Mesenteric fat pad (tissue), 1 donor: ENCODE measurements around the gene IL33. TPM values are rescaled to one million over a fixed set of nuclear protein-coding genes. Genes with fewer than 3 reads are reported as not detected.

Experiments
- DNase-seq: peaks from one replicate; pipeline ENCODE4 v3.0.0-alpha.2; 2020; ENCODE audit warnings: low spot score
- total RNA-seq: library from RNA; stranded (reverse); fragmentation: NEBNext Ultra II Directional; extraction: Animal tissue kit (Norgen Biotek cat#: 25700); gene quantifications from one replicate; pipeline ENCODE4 v1.2.1, GENCODE V29; 2021
- donor health status: DM: yes; HTN: yes; CAD: no.

IL33 gene
- total RNA-seq, 1 donor from 2014 or later = 40.1 TPM

DNA sequence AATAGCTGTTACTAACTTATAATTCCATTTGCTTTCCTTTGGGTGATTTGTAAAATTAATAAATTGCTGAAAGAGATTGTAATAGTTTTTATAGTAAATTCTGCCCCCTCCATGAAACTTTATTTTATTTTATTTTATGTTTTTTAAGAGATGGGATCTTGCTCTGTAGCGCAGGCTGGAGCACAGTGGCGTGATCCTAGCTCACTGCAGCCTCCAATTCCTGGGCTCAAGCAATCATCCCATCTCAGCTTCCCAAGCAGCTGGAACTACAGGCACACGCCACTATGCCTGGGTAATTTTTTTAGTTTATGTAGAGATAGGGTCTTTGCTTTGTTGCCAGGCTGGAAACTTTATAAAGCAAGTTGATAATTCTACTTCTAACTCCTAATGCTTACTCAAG lies 395 bp downstream of the IL33 start:
- no peak for DNase-seq

GRCh38 chr9:6216951-6217350 lies 1.3 kb downstream of the IL33 start:
- no peak for DNase-seq

- DNase-seq = no peak
Measured at GRCh38 chr9:6218099-6218502, 2.5 kb downstream of the IL33 start.

DNA sequence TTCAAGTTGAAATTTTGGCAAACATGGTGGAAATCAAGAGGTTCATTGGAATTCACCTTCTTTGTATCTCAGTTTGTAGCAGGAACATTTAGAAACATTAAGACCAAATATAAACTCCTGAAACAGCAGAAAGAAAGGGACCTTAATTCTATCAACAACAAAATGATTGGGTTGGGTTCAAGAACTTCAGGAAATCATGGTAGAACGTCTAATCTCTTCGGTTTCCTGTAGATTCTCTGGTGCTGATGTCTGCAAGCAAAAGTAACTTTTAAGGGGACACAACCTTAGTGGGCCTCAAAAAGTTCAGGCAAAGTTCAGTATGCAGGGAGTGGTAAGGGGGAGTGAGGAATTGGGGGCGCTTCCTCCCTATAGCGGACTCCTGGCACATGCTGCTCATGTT lies 3.4 kb downstream of the IL33 start:
- no peak for DNase-seq

DNA sequence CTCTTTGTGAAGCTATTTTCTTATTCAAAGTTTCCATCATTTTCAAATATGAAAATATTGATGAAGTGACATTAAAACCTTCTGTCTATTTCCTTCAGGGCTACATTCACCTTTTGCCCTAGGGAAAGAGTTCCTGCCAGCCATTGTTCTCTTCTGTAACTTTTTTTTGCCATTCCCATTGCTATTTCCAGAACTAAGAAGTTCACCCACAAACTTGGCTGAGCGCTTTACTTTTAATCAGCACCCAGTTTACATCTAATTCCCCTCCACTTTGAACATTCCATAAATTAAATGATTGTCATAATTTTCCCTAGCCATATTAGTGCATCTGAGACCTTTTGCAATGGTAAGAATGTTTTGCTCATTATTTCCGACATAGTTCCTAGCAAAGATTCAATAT lies 4.4 kb downstream of the IL33 start:
- DNase-seq = no peak

DNA sequence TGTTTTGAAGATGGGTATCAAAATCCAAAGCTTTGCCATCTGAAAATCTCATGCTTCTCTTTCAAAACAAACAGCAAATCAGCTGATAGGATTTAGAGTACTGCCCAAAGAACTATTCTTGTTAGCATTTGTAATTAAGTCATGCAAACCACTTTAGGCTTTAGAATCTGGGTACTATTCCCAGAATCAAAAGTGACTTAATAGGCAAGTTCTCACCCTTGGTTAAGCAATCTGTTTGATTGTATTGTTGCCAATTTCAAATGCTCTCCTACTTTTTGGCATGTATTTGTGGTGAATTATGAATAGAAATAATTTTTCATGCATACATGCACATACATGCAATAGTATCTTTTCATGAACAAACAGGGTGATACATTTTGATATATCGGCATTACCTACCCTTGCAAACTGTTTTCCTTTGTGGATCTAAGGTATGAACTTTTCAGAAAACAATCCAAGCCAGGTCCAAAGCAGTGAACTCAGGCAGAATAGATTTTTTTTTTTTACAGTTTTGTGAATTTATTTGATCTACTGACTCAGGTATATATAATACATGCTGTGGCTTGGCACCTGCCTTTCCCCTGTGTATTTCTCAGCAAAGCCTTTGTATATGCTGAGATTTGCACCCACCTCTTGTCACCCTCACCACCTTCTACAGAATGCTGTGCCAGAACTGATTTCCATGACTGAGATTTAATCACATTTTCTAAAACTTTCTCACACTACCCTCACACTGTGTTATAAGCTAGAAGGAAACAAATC lies 9.0 kb downstream of the IL33 start:
- no peak for DNase-seq

GRCh38 chr9:6226696-6227095 lies 11.1 kb downstream of the IL33 start:
- no peak for DNase-seq

DNA sequence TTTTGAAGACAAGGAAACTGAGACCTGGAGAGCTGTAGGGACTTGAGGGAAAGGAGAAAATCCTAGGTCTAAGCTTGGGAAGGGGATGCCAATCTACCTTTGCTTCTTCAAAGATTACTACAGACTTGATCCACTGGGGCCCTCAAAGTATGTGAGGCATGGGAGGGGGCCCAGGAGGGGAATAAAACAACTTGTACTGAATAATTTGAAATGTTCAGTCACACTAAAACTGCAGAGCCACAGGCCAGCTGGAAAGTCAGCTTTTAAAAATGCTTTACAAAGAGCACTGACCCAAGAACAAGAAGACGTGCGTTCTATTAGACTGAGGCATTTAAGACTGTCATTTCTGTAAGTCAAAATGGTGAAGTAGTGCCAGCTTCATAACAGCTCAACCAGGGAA lies 13.6 kb downstream of the IL33 start:
- DNase-seq = no peak

GRCh38 chr9:6229619-6230018 lies 14.0 kb downstream of the IL33 start:
- no peak for DNase-seq

DNA sequence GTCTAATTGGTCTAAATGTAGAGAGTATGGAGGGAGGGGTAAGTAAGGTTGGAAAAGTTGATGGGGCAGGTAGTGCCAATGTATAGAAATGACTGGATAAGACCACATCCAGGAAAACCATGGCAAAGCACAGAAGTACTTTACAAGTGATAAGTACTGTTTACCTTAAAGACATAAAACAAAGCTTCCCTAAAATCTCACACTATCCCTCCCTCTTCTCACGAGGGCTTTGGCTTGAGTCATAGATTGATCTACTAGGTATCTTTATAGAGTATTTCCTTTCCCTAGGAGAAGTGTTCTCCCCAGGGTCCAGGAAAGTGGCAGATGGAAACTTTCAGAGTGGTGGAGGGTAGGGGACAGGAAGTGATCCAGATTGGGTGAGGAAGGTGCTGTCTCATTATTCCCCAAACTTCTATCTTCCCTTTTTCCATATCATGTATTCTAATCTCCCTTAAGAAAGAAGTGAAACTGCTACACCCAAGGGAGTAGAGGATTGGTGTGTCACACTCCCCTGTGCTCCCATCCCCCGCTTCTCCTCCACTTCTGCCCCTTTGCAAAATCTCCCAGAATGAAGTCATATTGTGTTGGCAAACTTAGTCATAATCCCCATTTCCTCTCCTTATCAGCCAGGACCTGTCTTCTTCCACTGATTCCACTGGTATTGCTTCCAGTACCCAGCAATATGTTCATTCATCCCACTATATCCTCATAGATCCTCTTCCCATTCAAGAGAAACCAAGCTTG lies 14.6 kb downstream of the IL33 start:
- DNase-seq = no peak

- no peak for DNase-seq
Measured at GRCh38 chr9:6232336-6232945, 16.8 kb downstream of the IL33 start.

DNA sequence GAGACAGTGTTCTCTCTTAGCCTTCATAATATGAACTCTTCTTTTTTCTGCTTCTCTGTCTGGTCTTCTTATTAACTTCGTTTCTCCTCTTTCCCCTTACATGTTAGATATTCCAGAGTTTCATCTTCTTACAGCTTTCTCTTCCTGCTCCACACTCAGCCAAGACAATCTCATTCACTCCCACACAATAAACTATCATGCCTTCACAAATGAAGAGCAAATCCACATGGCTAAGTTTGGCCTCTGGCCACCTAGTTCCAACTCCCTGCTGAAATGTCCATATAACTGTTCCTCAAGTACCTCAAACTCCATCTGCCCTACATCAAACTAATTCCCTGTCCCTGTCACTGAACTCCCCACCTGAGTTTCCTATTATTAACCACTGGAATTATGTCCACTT lies 18.4 kb downstream of the IL33 start:
- DNase-seq = no peak

- DNase-seq = no peak
Measured at GRCh38 chr9:6237267-6237666, 21.7 kb downstream of the IL33 start.

- no peak for DNase-seq
Measured at GRCh38 chr9:6239048-6239461, 23.4 kb downstream of the IL33 start.

DNA sequence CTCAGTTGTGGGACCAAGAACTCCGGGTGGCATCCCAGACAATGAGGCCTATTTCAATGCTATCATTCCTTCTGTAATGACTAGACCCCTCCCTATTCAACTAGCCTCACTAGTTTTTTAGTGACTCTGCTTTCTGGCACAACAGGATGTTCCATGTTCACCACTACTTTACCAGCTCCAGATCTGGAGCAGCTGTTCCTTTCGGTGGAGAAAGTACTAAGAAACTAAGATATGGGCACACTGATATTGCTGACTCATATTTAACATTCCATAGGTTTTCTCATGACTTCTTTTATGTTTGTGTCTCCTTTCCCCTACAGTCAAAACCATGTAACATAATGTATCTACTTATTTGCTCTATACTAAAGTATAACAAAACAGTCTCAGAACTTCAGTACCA lies 24.1 kb downstream of the IL33 start:
- DNase-seq = no peak

DNA sequence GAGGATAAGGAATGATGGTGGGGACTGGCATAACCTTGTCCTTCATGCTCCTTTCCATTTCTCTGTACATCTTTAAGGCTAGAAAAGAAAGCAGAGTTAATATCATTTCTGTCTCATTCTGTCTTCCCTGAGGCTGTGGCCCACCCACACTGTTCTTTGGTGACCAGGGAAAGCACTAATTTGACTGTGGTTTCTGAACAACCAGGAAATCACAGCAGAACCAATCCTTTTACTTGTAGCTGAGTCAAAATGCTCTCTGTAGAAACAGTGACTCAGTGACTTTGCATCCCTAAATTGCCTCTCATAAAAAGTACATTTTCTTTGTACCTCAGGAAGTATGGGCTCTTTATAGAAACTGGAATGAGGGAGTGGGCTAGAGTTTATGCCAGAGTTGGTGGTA lies 28.1 kb downstream of the IL33 start:
- no peak for DNase-seq

GRCh38 chr9:6247266-6247665 lies 31.7 kb downstream of the IL33 start:
- DNase-seq = no peak

- no peak for DNase-seq
Measured at GRCh38 chr9:6268826-6269397, 53.3 kb downstream of the IL33 start.

DNA sequence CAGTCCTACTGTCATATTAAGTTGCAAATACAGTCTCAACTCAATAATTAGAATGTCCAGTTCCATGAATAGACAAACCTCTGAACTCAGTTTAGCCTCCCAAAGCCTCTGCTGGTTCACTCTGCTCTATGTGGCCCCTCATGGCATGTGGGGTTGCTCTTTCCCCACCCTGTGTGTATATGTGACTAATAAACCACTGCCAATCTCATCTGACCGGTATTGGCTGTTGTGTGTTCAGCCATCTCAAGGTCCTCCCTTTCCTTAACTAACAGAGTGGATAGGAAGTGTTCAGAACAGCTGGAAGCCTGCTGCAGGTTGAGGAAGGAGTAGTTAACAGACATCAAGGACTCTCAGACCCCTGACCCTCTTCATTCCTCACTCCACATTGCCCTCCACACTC lies 55.3 kb downstream of the IL33 start:
- DNase-seq = no peak

DNA sequence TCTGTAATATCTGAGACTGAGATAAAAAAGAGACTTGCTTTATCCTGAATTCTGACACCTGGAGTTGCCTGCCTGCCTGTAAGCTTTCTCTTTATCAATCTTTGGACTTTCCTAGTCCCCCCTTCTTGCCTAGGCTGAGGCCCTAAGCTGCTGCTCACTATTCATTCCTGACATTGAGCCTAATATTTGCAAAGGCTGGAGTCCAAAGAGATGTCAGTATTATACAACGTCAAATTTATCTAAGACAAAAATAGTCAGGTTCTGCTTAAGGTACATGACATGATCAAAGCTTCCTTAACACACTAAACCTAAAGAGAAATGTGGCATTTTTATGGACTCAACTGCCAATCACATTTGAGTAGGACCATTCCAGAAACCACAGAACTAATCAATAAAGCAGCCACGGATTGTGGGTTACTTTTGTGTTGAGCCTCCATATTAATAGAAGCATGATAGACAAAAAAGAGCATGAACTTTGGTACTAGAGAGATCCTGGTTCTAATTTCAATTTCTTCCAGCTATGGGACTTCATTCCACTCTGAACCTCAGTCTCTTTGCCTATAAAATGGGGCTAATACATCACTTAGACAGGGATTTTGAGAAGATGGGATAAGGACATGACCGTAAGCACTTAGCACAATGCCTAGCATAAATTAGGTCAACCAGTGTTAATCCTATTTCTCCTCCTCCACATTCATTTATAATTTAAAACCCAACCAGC lies 56.1 kb downstream of the IL33 start:
- no peak for DNase-seq

DNA sequence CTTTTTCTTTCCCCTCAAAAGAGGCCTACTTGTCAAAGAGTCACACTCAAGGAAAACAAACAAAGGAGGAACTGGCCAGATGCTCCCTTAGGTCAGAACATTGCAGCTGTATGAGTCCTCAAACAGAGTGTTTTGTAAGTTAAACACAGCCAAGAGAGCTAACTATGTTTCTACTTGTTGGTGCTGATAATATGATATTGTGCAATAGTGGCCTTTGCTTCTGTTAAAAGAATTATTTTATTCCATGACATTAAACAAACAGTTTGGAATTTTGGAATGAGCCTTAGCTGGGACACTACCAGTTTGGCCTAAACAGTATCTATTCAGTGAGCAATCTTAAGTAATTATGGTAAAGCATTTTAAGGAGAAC lies 56.6 kb downstream of the IL33 start:
- no peak for DNase-seq

DNA sequence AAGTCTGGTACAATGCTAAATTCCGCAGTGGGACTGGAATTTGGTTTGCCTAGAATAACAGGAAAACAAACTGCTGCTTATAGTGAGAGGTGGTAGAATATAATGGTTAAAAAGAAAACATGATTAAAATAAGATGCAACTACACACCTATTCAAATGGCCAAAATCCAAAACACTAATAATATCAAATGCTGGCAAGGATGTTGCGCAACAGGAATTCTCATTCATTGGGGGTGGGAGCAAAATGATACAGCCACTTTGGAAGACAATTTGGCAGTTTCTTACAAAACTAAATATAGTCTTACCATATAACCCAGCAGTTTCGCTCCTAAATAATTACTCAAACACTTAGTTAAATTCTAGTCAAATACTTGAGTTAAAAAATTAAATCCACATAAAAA lies 61.8 kb downstream of the IL33 start:
- no peak for DNase-seq
